Measurements from ENCODE around the gene ENPEP. TPM values are rescaled to one million over a fixed set of nuclear protein-coding genes. Genes with fewer than 3 reads are reported as not detected.
"Not testable (repeated sequence)": the region's sequence is repeated elsewhere in the genome, so short reads cannot be mapped to it uniquely, and the experiment has no call there.

ENPEP gene
- total RNA-seq, 1 experiment from 2014 or later = not detected

GRCh38 chr4:110483516-110483915 lies 7.6 kb downstream of the ENPEP start:
- DNase-seq (ENCODE audit: low read depth) = no peak

GRCh38 chr4:110484029-110484428 lies 8.1 kb downstream of the ENPEP start:
- DNase-seq (ENCODE audit: low read depth) = no peak

GRCh38 chr4:110484767-110485166 lies 8.8 kb downstream of the ENPEP start:
- peak; percentile 78 for DNase-seq (ENCODE audit: low read depth)

- no peak for DNase-seq (ENCODE audit: low read depth)
Measured at GRCh38 chr4:110485452-110485851, 9.5 kb downstream of the ENPEP start.

DNA sequence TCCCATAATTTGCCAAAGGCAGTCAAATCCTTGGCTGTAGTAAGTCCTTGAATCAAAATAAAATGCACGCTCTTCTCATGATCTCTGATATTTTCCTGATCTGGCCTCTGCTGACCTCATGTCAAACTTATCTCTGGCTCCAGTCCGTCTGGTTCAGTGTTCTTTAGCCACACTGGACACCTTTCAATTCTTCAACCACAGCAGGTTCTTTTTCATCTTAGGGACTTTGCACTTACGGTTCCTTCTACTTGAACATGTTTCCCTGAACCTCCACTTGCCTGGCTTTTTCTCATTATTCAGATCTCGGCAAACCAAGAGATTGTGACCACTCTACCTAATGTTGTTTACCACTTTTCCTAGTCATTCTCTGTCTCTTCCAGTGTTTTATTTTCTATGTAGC lies 10.3 kb downstream of the ENPEP start:
- no peak for DNase-seq (ENCODE audit: low read depth)

DNA sequence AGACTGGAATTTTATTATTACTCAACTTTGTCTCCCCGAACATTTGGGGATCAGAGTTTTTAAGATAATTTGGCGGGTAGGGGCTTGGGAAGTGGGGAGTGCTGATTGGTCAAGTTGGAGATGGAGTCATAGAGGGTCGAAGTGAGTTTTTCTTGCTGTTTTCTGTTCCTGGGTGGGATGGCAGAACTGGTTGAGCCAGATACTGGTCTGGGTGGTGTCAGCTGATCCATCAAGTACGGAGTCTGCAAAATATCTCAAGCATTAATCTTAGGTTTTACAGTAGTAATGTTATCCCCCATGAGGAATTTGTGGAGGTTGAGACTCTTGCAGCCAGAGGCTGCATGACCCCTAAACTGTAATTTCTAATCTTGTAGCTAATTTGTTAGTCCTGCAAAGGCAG lies 10.9 kb downstream of the ENPEP start:
- not testable (repeated sequence) for DNase-seq (ENCODE audit: low read depth)

- no peak for DNase-seq (ENCODE audit: low read depth)
Measured at GRCh38 chr4:110487873-110488272, 11.9 kb downstream of the ENPEP start.

DNA sequence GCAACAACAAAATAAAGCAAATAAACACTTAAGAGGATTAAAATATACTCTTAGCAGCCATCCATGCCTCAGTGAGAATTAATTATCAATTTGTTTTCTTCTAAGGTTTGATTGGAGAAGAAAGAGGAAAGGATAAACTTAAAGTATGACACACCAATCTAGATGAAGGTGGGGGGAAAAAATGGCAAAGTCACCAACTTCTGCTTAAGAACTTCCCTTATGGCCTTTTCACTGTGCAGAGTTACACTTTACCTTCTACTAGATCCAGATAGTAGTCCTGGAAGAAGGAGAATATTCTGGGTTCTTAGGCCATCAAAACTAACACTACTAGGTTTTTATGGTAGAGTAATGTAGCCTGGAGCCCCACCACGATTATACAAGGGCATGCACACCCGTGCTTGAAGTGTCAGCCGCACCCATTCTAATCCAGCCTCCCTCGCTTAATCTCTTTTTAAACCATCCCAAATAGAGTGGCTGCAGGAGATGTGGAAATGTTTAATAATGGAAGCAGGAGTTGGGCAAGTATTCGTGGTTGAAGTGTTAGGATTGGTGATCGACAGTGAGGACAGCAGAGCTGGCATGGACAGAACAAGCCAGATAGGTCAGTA lies 14.1 kb downstream of the ENPEP start:
- DNase-seq (ENCODE audit: low read depth) = no peak

- no peak for DNase-seq (ENCODE audit: low read depth)
Measured at GRCh38 chr4:110492522-110492921, 16.6 kb downstream of the ENPEP start.

DNA sequence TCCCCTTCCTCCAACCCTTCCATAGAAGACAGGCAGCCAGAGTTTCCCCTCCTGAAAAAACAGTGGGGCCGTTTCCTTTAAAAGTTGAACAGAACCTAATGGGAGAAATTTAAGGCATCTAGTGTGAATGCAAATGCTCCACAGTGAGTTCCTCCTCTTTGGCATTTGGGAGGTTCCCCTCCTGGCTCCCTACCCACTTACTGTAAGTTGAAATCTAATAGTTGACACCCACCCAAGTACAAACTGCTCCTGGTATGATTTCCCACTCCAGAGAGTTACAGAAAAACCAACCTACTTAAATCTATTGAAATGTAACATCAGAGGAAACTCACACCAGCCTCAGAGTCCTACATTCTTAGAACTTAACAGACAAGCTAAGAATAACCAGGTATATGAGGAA lies 17.6 kb downstream of the ENPEP start:
- DNase-seq (ENCODE audit: low read depth) = no peak

GRCh38 chr4:110498420-110498819 lies 22.5 kb downstream of the ENPEP start:
- no peak for DNase-seq (ENCODE audit: low read depth)

DNA sequence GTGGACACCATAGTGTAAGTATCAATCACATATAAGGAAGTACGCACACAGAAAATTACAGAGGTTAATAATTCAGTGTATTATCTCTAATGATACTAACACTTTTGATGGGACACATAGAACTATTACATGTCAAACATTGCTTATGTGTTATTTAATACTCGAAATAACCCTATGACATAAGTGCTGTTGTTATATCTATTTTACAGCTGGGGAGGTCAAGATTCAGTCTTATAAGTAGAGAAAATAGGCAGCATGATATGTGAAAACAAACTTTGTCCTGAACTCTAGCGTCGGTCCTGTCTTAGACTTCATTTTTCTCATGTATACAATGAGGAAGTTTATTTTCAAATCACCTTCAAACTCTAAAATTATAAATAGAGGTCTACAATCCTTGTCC lies 23.2 kb downstream of the ENPEP start:
- DNase-seq (ENCODE audit: low read depth) = no peak

DNA sequence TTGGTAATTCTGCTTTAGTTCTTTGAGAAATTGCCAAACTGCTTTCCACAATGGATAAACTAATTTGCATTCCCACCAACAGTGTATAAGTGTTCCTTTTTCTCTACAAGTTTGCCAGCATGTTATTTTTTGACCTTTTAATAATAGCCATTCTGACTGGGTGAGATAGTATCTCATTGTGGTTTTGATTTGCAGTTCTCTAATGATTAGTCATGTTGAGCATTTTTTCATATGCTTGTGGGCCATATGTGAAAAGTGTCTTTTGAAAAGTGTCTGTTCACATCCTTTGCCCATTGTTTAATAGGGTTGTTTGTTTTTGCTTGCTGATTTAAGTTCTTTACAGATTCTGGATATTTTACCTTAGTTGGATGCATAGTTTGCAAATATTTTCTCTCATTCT lies 25.9 kb downstream of the ENPEP start:
- peak; percentile 52 for DNase-seq (ENCODE audit: low read depth)

DNA sequence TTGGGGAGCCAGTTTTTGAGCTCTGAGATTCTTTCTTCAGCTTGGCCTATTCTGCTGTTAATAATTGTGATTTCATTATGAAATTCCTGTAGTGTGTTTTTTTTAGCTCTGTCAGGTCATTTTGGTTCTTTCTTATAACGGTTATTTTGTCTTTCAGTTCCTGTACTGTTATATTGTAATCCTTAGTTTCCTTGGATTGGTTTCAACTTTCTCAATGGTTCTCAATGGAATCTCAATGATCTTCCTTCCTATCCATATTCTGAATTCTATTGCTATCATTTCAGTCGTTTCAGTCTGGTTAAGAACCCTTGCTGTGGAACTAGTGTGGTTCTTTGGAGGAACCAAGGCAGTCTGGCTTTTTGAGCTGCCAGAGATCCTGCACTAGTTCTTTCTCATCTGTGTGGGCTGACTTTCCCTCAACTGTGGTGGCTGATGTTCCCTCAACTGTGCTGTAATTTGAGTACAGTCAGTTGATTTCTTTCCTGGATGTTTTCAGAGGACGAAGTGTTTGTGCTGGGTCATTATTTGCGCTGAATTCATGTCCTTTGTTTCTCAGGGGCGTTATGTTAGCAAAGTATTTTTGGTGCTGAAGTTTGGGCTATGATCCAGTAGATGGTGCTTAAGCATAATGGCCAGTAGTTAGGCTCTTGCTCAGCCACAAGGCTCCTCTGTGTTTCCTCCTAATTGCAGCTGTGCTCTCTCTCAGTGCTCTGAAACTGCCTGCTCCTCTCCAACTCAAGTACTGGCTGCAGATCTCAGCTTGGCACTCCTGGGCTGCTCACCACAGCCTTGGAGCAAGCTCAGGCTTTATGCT lies 27.5 kb downstream of the ENPEP start:
- no peak for DNase-seq (ENCODE audit: low read depth)

DNA sequence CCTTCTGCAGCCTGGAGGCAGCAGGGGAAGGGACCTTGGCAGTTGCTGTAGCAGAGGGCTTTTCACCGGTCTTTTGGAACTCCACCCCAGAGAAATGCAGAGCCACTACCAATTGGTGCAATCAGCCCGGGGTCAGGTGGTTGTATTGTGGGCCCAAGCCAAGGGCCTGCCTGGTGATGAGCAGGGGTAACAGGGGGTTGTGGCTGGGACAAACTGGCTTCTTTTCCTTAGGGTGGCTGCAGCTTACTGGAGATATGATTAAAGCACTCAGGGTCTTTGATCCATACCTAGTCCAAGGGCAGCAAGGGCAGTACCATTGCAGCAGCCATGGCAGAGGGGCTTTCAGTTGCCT lies 28.1 kb downstream of the ENPEP start:
- no peak for DNase-seq (ENCODE audit: low read depth)

DNA sequence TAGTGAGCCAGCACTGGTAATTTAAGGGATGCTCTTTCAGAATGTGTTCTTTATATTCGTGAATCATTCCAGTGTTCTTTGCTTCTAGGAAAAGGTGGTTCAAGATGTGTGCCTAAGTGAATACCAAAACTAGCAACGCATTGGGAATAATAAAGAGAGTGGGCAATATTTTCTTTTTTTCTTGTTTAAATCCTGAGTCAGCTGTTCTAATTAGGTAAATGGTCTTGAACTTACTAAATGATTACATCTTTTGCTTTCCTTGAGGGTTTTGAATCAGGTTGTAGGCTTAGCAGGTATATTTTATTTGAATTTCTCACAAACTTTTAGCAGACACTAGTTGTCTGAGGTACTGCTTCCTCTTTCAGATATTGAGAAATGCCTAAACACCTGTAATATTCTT lies 29.5 kb downstream of the ENPEP start:
- no peak for DNase-seq (ENCODE audit: low read depth)

GRCh38 chr4:110508827-110509710 lies 33.1 kb downstream of the ENPEP start:
- peak; percentile 20 for DNase-seq (ENCODE audit: low read depth)

DNA sequence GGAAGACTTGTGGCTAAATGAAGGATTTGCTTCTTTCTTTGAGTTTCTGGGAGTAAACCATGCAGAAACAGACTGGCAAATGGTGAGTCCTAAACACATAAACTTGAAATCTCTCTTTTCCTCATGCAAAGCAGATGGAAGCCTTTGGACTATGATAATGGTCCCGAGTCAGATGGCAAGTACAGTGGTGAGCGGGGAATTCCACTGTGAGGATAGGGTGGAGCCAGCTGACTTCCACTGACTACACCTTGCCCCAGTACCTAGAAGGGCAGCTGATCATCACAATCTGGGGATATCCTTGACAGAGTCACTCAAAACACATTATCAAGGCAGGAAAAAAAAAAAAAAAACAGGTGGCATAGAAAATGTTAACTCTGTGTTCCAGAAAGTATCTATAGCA lies 34.3 kb downstream of the ENPEP start:
- no peak for DNase-seq (ENCODE audit: low read depth)

- DNase-seq (ENCODE audit: low read depth) = peak; percentile 51
Measured at GRCh38 chr4:110510955-110511544, 35.1 kb downstream of the ENPEP start.

- DNase-seq (ENCODE audit: low read depth) = no peak
Measured at GRCh38 chr4:110512901-110513300, 36.9 kb downstream of the ENPEP start.

DNA sequence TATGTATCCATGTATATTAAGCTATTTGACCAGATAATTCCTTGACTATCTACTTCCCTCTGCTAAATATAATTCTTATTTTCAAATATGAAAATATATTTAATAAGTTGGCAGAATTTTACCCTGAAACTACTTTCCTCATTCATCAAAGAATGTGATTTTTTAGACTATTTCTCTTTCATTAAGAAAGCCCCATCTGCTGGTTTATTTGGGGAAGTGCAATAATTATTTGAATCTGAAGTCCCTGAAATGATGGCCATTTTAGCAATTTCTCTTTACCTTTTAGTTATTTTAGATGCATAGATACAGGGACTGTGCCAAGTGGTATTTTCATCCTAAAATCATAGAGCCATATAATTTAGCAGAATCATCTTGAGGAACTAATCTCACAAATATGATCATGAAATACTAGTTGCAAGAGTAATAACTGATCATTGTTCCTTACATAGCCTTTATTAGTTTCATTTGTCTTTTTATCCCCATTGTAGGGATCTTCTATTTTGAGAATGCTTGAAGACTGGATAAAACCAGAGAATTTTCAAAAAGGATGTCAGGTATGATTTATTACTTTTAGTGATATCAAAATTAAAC lies 39.0 kb downstream of the ENPEP start:
- peak; percentile 48 for DNase-seq (ENCODE audit: low read depth)

Data from HT1080 (cell line).